ENCODE measurements around the gene CLDN4.
"Not testable (repeated sequence)": the region's sequence is repeated elsewhere in the genome, so short reads cannot be mapped to it uniquely, and the experiment has no call there.

CLDN4 gene

DNA sequence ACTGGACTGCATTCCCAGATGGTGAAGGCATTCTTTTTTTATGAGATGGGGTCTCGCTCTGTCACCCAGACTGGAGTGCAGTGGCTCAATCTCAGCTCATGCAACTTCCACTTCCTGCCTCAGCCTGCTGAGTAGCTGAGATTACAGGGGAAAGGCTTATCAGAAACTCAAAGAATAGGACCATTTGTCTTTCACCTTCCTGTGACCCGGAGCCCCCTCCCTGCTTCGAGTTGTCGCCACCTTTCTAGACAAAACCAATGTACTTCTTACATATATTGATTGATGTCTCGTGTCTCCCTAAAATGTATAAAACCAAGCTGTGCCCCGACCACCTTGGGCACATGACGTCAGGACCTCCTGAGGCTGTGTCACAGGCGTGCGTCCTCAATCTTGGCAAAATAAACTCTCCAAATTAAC, 13.3 kb downstream of the CLDN4 start:
- DNase-seq, result no peak

DNA sequence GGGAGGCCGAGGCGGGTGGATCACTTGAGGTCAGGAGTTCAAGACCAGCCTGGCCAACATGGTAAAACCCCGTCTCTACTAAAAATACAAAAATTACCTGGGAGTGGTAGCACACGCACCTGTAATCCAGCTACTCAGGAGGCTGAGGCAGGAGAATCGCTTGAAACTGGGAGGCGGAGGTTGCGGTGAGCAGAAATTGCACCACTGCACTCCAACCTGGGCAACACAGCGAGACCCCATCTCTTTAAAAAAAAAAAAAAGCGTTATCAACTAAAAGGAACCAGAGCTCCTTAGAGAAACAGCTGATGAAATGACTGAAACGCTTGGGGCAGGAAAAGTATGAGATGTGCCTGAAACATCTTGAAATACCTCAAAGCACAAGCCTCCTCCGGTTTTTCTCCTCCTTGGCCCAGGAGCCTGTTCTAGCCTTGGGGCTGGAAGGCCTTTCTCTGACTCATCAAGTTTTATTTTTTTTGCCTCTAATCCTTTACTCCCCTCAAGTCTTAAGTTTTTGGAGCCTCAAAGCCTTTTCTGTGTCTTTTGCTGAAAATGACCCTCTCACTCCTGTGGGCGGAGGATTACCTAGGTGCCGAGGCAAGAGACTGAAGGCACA, 14.2 kb downstream of the CLDN4 start:
- DNase-seq, result no peak

GRCh38 chr7:73845701-73846195, 15.0 kb downstream of the CLDN4 start:
- not testable (repeated sequence) for DNase-seq

- no peak for DNase-seq
Observed at GRCh38 chr7:73847941-73848723, 17.3 kb downstream of the CLDN4 start.

GRCh38 chr7:73850781-73851207, 20.0 kb downstream of the CLDN4 start:
- no peak for DNase-seq

DNA sequence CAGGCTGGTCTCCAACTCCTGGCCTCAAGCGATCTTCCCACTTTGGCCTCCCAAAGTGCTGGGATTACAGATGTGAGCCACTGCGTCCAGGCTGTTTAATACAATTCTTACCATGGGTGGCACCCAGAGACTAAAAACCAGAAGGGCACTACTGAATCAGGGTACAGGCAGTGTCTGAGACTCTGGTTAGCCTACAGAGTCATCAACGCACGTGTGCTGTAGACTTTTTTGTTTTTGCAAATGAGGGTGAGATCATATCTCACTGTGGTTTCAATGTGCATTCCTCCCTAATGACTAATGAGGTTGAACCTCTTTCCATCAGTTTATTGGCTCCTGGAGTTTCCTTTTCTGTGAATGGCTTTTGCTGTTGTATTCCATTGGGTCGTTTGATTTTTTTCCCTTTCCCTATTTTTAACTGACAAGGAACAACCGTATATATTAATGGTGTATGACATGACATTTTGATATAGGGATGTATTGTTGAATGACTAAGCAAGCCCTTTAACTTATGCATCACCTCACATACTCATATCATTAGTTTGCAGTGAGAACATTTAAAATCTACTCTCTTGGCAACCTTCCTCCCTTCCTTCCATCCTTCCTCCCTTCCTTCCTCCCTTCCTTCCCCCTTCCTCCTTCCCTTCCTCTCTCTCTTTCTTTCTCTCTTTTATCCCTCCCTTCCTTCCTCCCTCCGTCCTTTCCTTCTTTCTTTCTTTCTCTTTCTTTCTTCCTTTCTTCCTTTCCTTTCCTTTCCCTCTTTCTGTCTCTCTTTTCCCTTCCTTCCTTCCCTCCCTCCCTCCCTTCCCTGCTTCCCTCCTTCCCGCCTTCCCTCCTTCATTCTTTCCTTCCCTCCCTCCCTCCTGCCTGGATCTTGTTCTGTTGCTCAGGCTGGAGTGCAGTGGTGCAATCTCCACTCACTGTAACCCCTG, 20.9 kb downstream of the CLDN4 start:
- no peak for DNase-seq

DNA sequence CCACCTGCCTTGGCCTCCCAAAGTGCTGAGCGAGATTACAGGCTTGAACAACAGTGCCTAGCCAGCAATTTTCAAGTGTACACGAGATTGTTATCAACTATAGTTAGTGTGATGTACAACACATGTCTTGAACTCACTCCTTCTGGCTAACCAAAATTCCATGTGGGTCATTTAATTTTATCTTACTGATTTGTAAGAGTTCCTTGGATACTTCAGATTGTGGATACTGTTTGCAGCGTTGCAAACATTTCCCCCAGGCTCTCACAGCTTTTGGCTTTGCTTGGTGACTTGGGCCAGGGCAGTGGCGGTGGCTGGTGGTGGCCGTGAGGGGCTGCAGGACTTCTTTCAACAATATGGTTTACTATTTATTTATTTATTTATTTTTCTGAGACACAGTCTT, 21.7 kb downstream of the CLDN4 start:
- DNase-seq, result no peak

DNA sequence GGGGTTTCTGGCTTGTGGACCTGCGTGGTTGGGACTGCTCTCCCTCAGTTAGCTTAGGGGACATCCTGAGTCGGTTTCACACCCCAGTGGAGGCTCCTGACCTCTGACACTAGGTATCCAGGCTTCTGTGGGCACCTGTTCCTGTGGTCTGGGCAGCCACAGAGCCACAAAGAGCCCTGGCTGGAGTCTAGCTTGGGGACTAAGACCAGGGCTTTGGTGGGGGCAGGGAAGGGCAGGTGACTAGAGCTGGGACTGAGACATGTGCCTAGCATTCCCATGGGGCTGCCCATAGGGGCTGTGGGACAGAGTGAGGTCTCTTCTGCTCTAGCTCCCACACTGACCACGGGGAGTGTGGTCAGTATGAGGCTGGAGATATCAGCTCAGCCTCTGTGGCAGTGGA, 26.1 kb downstream of the CLDN4 start:
- no peak for DNase-seq

DNA sequence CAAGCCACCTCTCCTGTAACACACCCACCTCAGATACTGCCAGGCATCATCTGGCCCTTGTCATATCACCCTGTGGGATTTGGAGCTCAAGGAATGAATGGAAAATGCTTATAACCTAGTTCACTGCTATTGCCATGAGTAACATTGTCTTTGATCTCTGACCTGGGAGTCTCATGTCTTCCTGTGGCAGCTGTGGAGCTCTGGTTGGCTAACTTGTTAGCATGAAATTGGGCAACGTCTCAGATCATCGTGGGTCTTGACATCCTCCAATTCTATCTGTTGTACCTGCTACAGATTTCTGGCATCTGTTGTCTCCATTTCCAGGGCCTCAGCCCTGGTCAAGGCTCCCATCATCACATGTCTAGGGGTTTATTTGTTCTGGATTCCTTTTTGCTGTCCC, 28.0 kb downstream of the CLDN4 start:
- DNase-seq, result no peak

DNA sequence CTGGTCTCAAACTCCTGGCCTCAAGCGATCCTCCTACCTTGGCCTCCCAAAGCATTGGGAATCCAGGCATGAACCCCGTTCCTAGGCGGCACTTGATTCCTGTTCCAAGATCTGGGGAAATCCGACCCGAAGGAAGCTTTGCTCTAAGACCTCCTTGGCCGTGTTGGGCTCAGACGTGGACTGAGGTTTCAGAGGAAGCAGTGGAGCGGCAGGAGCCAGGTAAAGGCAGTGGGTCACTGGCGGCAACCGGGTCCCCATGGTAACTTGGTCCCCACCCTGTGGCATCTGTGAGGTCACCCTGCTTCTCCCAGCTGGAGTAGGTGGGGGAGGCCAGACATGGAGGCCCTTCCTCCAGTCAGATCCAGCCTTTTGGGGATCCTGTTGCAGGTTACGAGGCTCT, 30.1 kb downstream of the CLDN4 start, which contains the start of gene TMEM270:
Gene TMEM270 (plus strand): TSS at position 301 of the 400 bp plus-strand sequence. CDS start 36 bp downstream, at position 337.
- DNase-seq, result no peak

DNA sequence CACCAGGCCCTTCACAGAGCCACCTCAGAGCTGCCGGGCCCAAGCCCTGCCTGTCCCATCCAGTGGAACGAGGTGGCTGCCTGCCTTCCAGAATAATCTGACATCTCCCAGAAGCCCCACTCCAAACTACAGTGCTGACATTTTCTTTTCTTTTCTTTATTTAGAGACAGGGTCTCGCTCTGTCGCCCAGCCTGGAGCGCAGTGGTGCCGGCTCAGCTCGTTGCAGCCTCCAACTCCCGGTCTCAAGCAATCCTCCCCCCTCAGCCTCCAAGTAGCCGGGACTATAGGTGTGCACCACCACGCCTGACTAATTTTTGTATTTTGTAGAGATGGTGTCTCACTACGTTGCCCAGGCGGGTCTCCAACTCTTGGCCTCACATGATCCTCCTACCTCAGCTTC, 30.5 kb downstream of the CLDN4 start:
- DNase-seq, result no peak

GRCh38 chr7:73864981-73865711, 34.4 kb downstream of the CLDN4 start:
- DNase-seq, result no peak

DNA sequence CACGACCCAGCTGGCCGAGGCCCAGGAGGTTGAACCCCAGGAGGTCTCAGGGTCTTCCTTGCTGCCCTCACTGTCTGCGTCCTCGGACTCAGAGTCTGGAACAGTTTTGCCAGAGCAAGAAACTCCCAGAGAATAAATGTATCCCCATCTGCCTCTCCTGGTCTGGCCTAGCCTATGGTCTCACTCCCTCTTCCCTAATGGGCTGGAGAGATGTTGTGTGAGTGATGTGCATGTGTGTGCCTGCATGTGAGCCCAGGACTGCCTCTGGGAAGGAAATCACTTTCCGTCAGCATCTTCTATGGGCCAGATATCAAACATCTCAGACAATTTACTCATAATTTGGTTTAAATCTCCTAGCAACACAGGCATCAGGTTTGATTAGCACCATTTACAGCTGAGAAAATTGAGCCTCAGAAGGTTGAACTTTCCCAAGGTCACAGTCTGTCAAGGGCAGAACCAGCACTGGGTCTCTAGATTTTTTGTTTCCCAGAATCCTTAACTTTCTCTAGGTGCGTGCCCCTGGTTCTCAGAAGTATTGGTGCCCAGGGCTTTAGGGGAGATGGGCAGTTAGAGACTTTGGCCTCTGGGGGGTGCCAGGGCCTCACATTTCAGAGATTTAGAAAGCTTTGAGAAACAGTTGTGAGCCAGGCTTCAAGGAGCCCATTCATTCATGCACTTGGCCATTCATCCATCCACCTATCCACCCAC, 35.1 kb downstream of the CLDN4 start:
- DNase-seq, result no peak

GRCh38 chr7:73866446-73866767, 35.6 kb downstream of the CLDN4 start:
- DNase-seq, result no peak

- no peak for DNase-seq
Observed at GRCh38 chr7:73869011-73869798, 38.4 kb downstream of the CLDN4 start.

- DNase-seq, result no peak
Observed at GRCh38 chr7:73870041-73870492, 39.3 kb downstream of the CLDN4 start.

GRCh38 chr7:73871163-73872011, 40.6 kb downstream of the CLDN4 start:
- no peak for DNase-seq

DNA sequence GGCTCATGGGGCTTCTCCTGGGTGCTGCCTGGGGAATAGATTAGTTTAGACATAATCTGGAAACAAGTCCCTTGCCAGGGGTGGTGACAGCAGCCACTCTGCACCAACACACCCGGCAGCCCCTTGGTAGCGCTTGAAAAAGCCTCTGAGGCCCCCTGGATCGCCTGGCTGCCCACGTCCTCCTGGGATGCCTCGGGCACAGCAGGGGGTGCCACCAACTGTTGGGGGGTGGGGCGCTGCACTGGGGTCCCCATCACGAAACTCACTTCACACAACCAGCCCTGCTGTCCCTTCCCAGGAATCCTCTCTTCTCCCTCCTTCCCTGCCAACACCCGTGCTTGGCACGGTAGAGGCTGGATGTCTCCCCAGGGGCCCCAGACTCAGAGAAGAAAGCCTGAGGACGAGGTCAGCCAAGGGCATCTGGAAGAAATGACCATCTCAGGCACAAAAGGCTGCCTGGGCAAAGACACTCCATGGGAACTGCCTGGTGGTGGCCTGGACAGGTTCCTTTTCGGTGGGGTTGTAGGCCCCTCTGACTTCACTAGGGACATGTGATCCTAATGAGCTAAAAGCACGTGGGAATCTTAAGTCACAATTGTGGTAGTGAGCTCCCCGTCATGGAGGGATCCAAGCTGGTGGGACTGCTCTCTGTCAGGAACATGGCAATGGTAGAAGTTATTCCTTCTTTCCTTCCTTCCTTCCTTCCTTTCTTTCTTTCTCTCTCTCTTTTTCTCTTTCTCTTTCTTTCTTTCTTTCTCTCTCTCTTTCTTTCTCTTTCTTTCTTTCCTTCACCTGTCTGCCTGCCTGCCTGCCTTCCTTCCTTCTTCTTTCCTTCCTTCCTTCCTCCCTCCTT, 41.5 kb downstream of the CLDN4 start:
- no peak for DNase-seq

- no peak for DNase-seq
Observed at GRCh38 chr7:73876361-73876760, 45.6 kb downstream of the CLDN4 start.
